GM10266 (cell line): ENCODE results near the gene ULK3.

Experiments used
- DNase-seq: peaks from one replicate; pipeline ENCODE4 v3.0.0; 2012; ENCODE audit errors: extremely low spot score
- CTCF ChIP-seq: IDR thresholded peaks from 2 replicates; pipeline ENCODE4 v1.5.1; 2012; ENCODE audit warnings: mild to moderate bottlenecking, low read depth; ENCODE audit not compliant: control insufficient read depth, insufficient read depth; ENCODE audit errors: missing control alignments

Gene ULK3

GRCh38 chr15:74826921-74827320, 16.0 kb downstream of the ULK3 start:
- no peak for TF ChIP-seq CTCF

GRCh38 chr15:74826364-74826819, 16.6 kb downstream of the ULK3 start, which contains the start of gene CPLX3:
Gene CPLX3, plus strand, starts transcription at chr15:74826627. Its CDS starts 77 bp downstream, at chr15:74826704.
- peak; percentile 64 for DNase-seq

More at GRCh38 chr15:74826921-74827320, 16.0 kb downstream of the ULK3 start:
- DNase-seq: no peak

GRCh38 chr15:74825866-74826265, 17.1 kb downstream of the ULK3 start:
- TF ChIP-seq CTCF: no peak
- DNase-seq: no peak

More at GRCh38 chr15:74826364-74826819, 16.6 kb downstream of the ULK3 start, which contains the start of gene CPLX3:
- no peak for TF ChIP-seq CTCF

GRCh38 chr15:74824976-74825375, 18.0 kb downstream of the ULK3 start:
- TF ChIP-seq CTCF: no peak
- no peak for DNase-seq

- TF ChIP-seq CTCF: no peak
- DNase-seq: no peak
Measured at GRCh38 chr15:74823324-74823723, 19.6 kb downstream of the ULK3 start.

GRCh38 chr15:74822233-74822632, 20.7 kb downstream of the ULK3 start:
- DNase-seq: no peak
- TF ChIP-seq CTCF: no peak

GRCh38 chr15:74821790-74822158, 21.2 kb downstream of the ULK3 start:
- DNase-seq: no peak
- no peak for TF ChIP-seq CTCF
